ENCODE data around the gene EEF1AKMT3. TPM values are rescaled to one million over a fixed set of nuclear protein-coding genes. Genes with fewer than 3 reads are reported as not detected.

The EEF1AKMT3 gene
- total RNA-seq, 3 donors from 2014 or later (not counting 1 experiment from before 2014, with no cell fraction given), result 1.3 to 2.6 (median 2.2) TPM

GRCh38 chr12:57758552-57759359, 13.7 kb upstream of the EEF1AKMT3 start:
- H3K27ac ChIP-seq (ENCODE audit: low read length), result no peak overlapping the region
- no peak for ATAC-seq
- H3K4me3 ChIP-seq (ENCODE audit: low read length), result no peak overlapping the region
- peaks cover 25% of the 10 kb centered on the region for H3K4me1 ChIP-seq (ENCODE audit: control insufficient read depth, insufficient read depth, low read length)
- Mint-ChIP-seq H3K27me3 (ENCODE audit: low read depth in 2 of 2) (peaks cover 8 to 14% of the 10 kb centered on the region in 2 donors), H3K4me1 (peaks cover 27 to 37% of the 10 kb centered on the region in 2 donors), H3K9me3 (no peaks in the 10 kb centered on the region), H3K36me3 (no peaks in the 10 kb centered on the region), H3K4me3 (no peak overlapping the region), H3K27ac (no peak overlapping the region)
- H3K9me3 ChIP-seq (ENCODE audit: control insufficient read depth, insufficient read depth, low read length), result no peaks in the 10 kb centered on the region
- intact Hi-C loops (cut with micrococcal nuclease), result no loop called here
- DNase-seq, result no peak
- H3K36me3 ChIP-seq (ENCODE audit: control insufficient read depth, insufficient read depth, low read length), result peaks cover 12% of the 10 kb centered on the region
- H3K27me3 ChIP-seq (ENCODE audit: control insufficient read depth, insufficient read depth, low read length), result peaks cover 5% of the 10 kb centered on the region
- 97% methylated on average over 23 of the region's 25 CpGs for WGBS (ENCODE audit: insufficient coverage)
- no peak for TF ChIP-seq CTCF (IDR thresholded peaks at IDR 0.05)

GRCh38 chr12:57759360-57759980, 12.9 kb upstream of the EEF1AKMT3 start:
- 45% methylated on average over 3 of the region's 3 CpGs for WGBS (ENCODE audit: insufficient coverage)
- DNase-seq, result peak in 1 of 2 donors; percentile 75
- TF ChIP-seq CTCF (IDR thresholded peaks at IDR 0.05), result peak; percentile 39
- no peak overlapping the region for H3K27ac Mint-ChIP-seq
- peaks cover 19% of the 10 kb centered on the region for H3K4me1 ChIP-seq (ENCODE audit: control insufficient read depth, insufficient read depth, low read length)
- H3K36me3 Mint-ChIP-seq, result no peaks in the 10 kb centered on the region
- H3K4me3 Mint-ChIP-seq, result no peak overlapping the region
- peaks cover 12% of the 10 kb centered on the region for H3K27me3 ChIP-seq (ENCODE audit: control insufficient read depth, insufficient read depth, low read length)
- no peak overlapping the region for H3K4me3 ChIP-seq (ENCODE audit: low read length)
- peaks cover 12% of the 10 kb centered on the region for H3K36me3 ChIP-seq (ENCODE audit: control insufficient read depth, insufficient read depth, low read length)
- peaks cover 22 to 34% of the 10 kb centered on the region in 2 donors for H3K4me1 Mint-ChIP-seq
- no peaks in the 10 kb centered on the region for H3K9me3 Mint-ChIP-seq
- H3K9me3 ChIP-seq (ENCODE audit: control insufficient read depth, insufficient read depth, low read length), result no peaks in the 10 kb centered on the region
- H3K27ac ChIP-seq (ENCODE audit: low read length), result no peak overlapping the region
- ATAC-seq, result peak in 1 of 3 donors; percentile 34
- intact Hi-C loops (cut with micrococcal nuclease), result no loop called here
- H3K27me3 Mint-ChIP-seq (ENCODE audit: low read depth in 2 of 2), result peaks cover 15 to 21% of the 10 kb centered on the region in 2 donors

- Histone ChIP-seq H3K27ac (ENCODE audit: low read length) (no peak overlapping the region), H3K36me3 (ENCODE audit: control insufficient read depth, insufficient read depth, low read length) (peaks cover 12% of the 10 kb centered on the region), H3K27me3 (ENCODE audit: control insufficient read depth, insufficient read depth, low read length) (peaks cover 22% of the 10 kb centered on the region), H3K4me1 (ENCODE audit: control insufficient read depth, insufficient read depth, low read length) (peaks cover 26% of the 10 kb centered on the region), H3K9me3 (ENCODE audit: control insufficient read depth, insufficient read depth, low read length) (no peaks in the 10 kb centered on the region), H3K4me3 (ENCODE audit: low read length) (no peak overlapping the region)
- Mint-ChIP-seq H3K4me3 (no peak overlapping the region), H3K36me3 (no peaks in the 10 kb centered on the region), H3K27ac (no peak overlapping the region), H3K9me3 (no peaks in the 10 kb centered on the region), H3K27me3 (ENCODE audit: low read depth in 2 of 2) (peaks cover 24 to 31% of the 10 kb centered on the region in 2 donors), H3K4me1 (peaks cover 27 to 40% of the 10 kb centered on the region in 2 donors)
- no peak for TF ChIP-seq CTCF (IDR thresholded peaks at IDR 0.05)
- ATAC-seq (no peak), DNase-seq (no peak)
- intact Hi-C loops (cut with micrococcal nuclease), result no loop called here
- WGBS (ENCODE audit: insufficient coverage), result 100% methylated on average over 1 of the region's 3 CpGs
These were observed 11.9 kb upstream of the EEF1AKMT3 start for GRCh38 chr12:57760347-57760982.

All from natural killer cell (primary cell).